HepG2 (cell line): ENCODE measurements around the gene GLT1D1. TPM values are rescaled to one million over a fixed set of nuclear protein-coding genes. Genes with fewer than 3 reads are reported as not detected.
A peak's percentile ranks its signal among the peaks of the same experiment; 100 is the strongest.

Experiments used
- DMAP1 ChIP-seq: IDR thresholded peaks from 2 replicates; pipeline ENCODE4 v1.6.1; 2016
- DR1 ChIP-seq: sonication (generic); formaldehyde crosslinking; IDR thresholded peaks from 2 replicates; pipeline ENCODE4 v1.8.0; 2021; ENCODE audit warnings: mild to moderate bottlenecking, missing genetic modification reagents, inconsistent platforms
- EEA1 ChIP-seq: sonication (generic); formaldehyde crosslinking; IDR thresholded peaks from 2 replicates; pipeline ENCODE4 v1.5.1; 2020; ENCODE audit warnings: mild to moderate bottlenecking, missing genetic modification reagents, borderline replicate concordance
- ELF4 ChIP-seq: sonication (generic); formaldehyde crosslinking; IDR thresholded peaks from 2 replicates; pipeline ENCODE4 v1.5.0; 2020; ENCODE audit warnings: missing genetic modification reagents, mild to moderate bottlenecking, moderate library complexity, borderline replicate concordance
- FOXA1 ChIP-seq, 2 experiments: fragments of 450-650 bp in 1 of 2; sonication (generic) in 1 of 2; formaldehyde crosslinking in 1 of 2; IDR thresholded peaks; 2 replicates each; pipeline versions ENCODE4 v1.4.0 to v1.6.1; 2016 to 2020; ENCODE audit warnings: missing genetic modification reagents in 1 of 2
- MBD4 ChIP-seq: IDR thresholded peaks from 2 replicates; pipeline ENCODE4 v1.6.1; 2012; ENCODE audit warnings: low read length, inconsistent platforms, borderline replicate concordance
- MED13 ChIP-seq: sonication (generic); formaldehyde crosslinking; IDR thresholded peaks from 2 replicates; pipeline ENCODE4 v1.5.0; 2020; ENCODE audit warnings: missing genetic modification reagents
- MXI1 ChIP-seq: IDR thresholded peaks from 3 replicates; pipeline ENCODE4 v1.6.1; 2012; ENCODE audit warnings: low read depth, low read length, inconsistent platforms, borderline replicate concordance
- NBN ChIP-seq: fragments of 450-650 bp; conservative IDR thresholded peaks from 2 replicates; pipeline ENCODE4 v1.6.1; 2017
- NRL ChIP-seq: sonication (generic); formaldehyde crosslinking; IDR thresholded peaks from 2 replicates; pipeline ENCODE4 v1.5.0; 2020; ENCODE audit warnings: missing genetic modification reagents, mild to moderate bottlenecking, moderate library complexity, borderline replicate concordance
- PATZ1 ChIP-seq: sonication (generic); formaldehyde crosslinking; IDR thresholded peaks from 2 replicates; pipeline ENCODE4 v1.4.0; 2020; ENCODE audit warnings: missing genetic modification reagents
- PHF8 ChIP-seq: sonication (generic); formaldehyde crosslinking; IDR thresholded peaks from 2 replicates; pipeline ENCODE4 v1.5.0; 2020; ENCODE audit warnings: missing genetic modification reagents
- PPARG ChIP-seq: conservative IDR thresholded peaks from 2 replicates; pipeline ENCODE4 v1.6.1; 2016; ENCODE audit warnings: missing biosample characterization, missing genetic modification reagents
- PRPF4 ChIP-seq: fragments of 200-400 bp; formaldehyde crosslinking; IDR thresholded peaks from 2 replicates; pipeline ENCODE4 v1.6.1; 2016; ENCODE audit warnings: low read length, low read depth; ENCODE audit not compliant: poor library complexity, severe bottlenecking
- RFX3 ChIP-seq: IDR thresholded peaks from 2 replicates; pipeline ENCODE4 v1.6.1; 2016; ENCODE audit warnings: missing biosample characterization, missing genetic modification reagents
- RFXAP ChIP-seq: sonication (generic); formaldehyde crosslinking; IDR thresholded peaks from 2 replicates; pipeline ENCODE4 v1.4.0; 2020; ENCODE audit warnings: missing genetic modification reagents, borderline replicate concordance
- SMAD3 ChIP-seq: sonication (generic); formaldehyde crosslinking; IDR thresholded peaks from 2 replicates; pipeline ENCODE4 v1.4.0; 2020; ENCODE audit warnings: missing genetic modification reagents
- SMARCC2 ChIP-seq: fragments of 450-650 bp; IDR thresholded peaks from 2 replicates; pipeline ENCODE4 v1.6.1; 2017; ENCODE audit warnings: antibody characterized with exemption, mild to moderate bottlenecking
- SMARCE1 ChIP-seq: fragments of 450-650 bp; IDR thresholded peaks from 2 replicates; pipeline ENCODE4 v1.6.1; 2017; ENCODE audit warnings: borderline replicate concordance
- SNAI1 ChIP-seq: sonication (generic); formaldehyde crosslinking; IDR thresholded peaks from 2 replicates; pipeline ENCODE4 v1.5.0; 2020; ENCODE audit warnings: mild to moderate bottlenecking, missing genetic modification reagents, borderline replicate concordance
- TERF1 ChIP-seq: sonication (generic); formaldehyde crosslinking; IDR thresholded peaks from 2 replicates; pipeline ENCODE4 v1.8.0; 2022; ENCODE audit warnings: mild to moderate bottlenecking, missing genetic modification reagents, moderate library complexity
- TP53 ChIP-seq: sonication (generic); formaldehyde crosslinking; conservative IDR thresholded peaks from 2 replicates; pipeline ENCODE4 v1.4.0; 2020; ENCODE audit warnings: missing genetic modification reagents
- ZEB1 ChIP-seq: IDR thresholded peaks from 2 replicates; pipeline ENCODE4 v1.6.1; 2012; ENCODE audit warnings: mild to moderate bottlenecking, low read depth, inconsistent platforms; ENCODE audit not compliant: insufficient replicate concordance
- ZIK1 ChIP-seq: sonication (generic); formaldehyde crosslinking; IDR thresholded peaks from 2 replicates; pipeline ENCODE4 v1.5.0; 2020; ENCODE audit warnings: mild to moderate bottlenecking, low read depth, missing genetic modification reagents, borderline replicate concordance
- ZNF138 ChIP-seq: sonication (generic); formaldehyde crosslinking; IDR thresholded peaks from 2 replicates; pipeline ENCODE4 v1.5.0; 2020; ENCODE audit warnings: mild to moderate bottlenecking, low read depth, missing genetic modification reagents
- ZNF317 ChIP-seq: sonication (generic); formaldehyde crosslinking; IDR thresholded peaks from 2 replicates; pipeline ENCODE4 v1.5.0; 2020; ENCODE audit warnings: mild to moderate bottlenecking, missing genetic modification reagents
- ZNF383 ChIP-seq: sonication (generic); formaldehyde crosslinking; IDR thresholded peaks from 2 replicates; pipeline ENCODE4 v1.4.0; 2020; ENCODE audit warnings: missing genetic modification reagents, mild to moderate bottlenecking, borderline replicate concordance
- ZNF678 ChIP-seq: sonication (generic); formaldehyde crosslinking; IDR thresholded peaks from 2 replicates; pipeline ENCODE4 v1.4.0; 2020; ENCODE audit warnings: mild to moderate bottlenecking, missing genetic modification reagents
- ZNF879 ChIP-seq: sonication (generic); formaldehyde crosslinking; IDR thresholded peaks from 2 replicates; pipeline ENCODE4 v1.8.1; 2023; ENCODE audit warnings: missing genetic modification reagents
- ZSCAN12 ChIP-seq: sonication (generic); formaldehyde crosslinking; IDR thresholded peaks from 2 replicates; pipeline ENCODE4 v1.9.0; 2021; ENCODE audit warnings: mild to moderate bottlenecking, missing genetic modification reagents
- polyA plus RNA-seq, 8 experiments: library from polyadenylated mRNA; depleted of rRNA in 3 of 8; stranded (reverse) in 7 of 8; unstranded in 1 of 8; fragments of >200 nt; fragmentation: Illumina TruSeq in 4 of 8; extraction: Trizol in 4 of 8; gene quantifications; 2 replicates each; pipeline versions ENCODE4 v1.2.1 to v1.2.3, GENCODE V29; 2011 to 2016; ENCODE audit warnings: low read depth in 4 of 8, missing spikeins in 1 of 8, mixed read lengths in 1 of 8; ENCODE audit not compliant: insufficient read depth in 1 of 8
- total RNA-seq, 5 experiments: library from RNA; depleted of rRNA; stranded (reverse); fragments of >200 nt; fragmentation: Illumina TruSeq; extraction: Trizol; gene quantifications; 2 replicates each; pipeline ENCODE4 v1.2.3, GENCODE V29; 2016; ENCODE audit warnings: low read depth in 1 of 5

GLT1D1 gene
- total and polyA plus RNA-seq, 2 of the 13 experiments (the other 11 are each of a cell fraction or from before 2014, with no cell fraction given), result 0.09 to 0.17 TPM

- TF ChIP-seq MED13 (CRISPR knock-in tag), result no peak
- no peak for TF ChIP-seq DR1 (CRISPR knock-in tag)
- TF ChIP-seq MBD4, result no peak
- no peak for TF ChIP-seq ZNF678 (CRISPR knock-in tag)
- TF ChIP-seq PRPF4, result no peak
- no peak for TF ChIP-seq SMARCE1
- TF ChIP-seq ZNF383, result no peak
- peak; percentile 75; the same call in 1 of the 2 replicates for TF ChIP-seq TP53 (CRISPR knock-in tag)
- no peak for TF ChIP-seq EEA1
- no peak for TF ChIP-seq TERF1 (CRISPR knock-in tag)
- no peak for TF ChIP-seq ZNF879 (CRISPR knock-in tag)
- no peak for TF ChIP-seq ZNF138 (CRISPR knock-in tag)
- TF ChIP-seq SMARCC2, result no peak
- no peak for TF ChIP-seq SNAI1 (CRISPR knock-in tag)
- no peak for TF ChIP-seq PHF8 (CRISPR knock-in tag)
- peak; percentile 72; the same call in 1 of the 3 replicates for TF ChIP-seq MXI1
- TF ChIP-seq NRL (CRISPR knock-in tag), result no peak
- TF ChIP-seq RFXAP (CRISPR knock-in tag), result peak; percentile 50; the same call in 1 of the 2 replicates
- TF ChIP-seq ZNF317 (CRISPR knock-in tag), result no peak
- TF ChIP-seq FOXA1 (IDR thresholded peaks at IDR 0.05), result no peak
- TF ChIP-seq FOXA1 (CRISPR knock-in tag; IDR thresholded peaks at IDR 0.05), result no peak
- TF ChIP-seq RFX3 (CRISPR knock-in tag), result no peak
- TF ChIP-seq PPARG (CRISPR knock-in tag), result 0 out of 2 replicates have a peak, but pooled peaks have one; percentile 18
- TF ChIP-seq SMAD3 (CRISPR knock-in tag), result no peak; the same call in 1 of the 2 replicates
- TF ChIP-seq ZEB1, result no peak
- TF ChIP-seq DMAP1 (CRISPR knock-in tag), result peak; percentile 80
- no peak for TF ChIP-seq ELF4
- TF ChIP-seq ZIK1 (CRISPR knock-in tag), result no peak
- TF ChIP-seq ZSCAN12, result no peak
- TF ChIP-seq PATZ1 (CRISPR knock-in tag), result peak; percentile 40; the same call in 1 of the 2 replicates
- no peak for TF ChIP-seq NBN
Observed at GRCh38 chr12:128905003-128905544, 51.8 kb downstream of the GLT1D1 start (continued).
